Osteoblast (primary cell): Measurements from ENCODE around the gene C5AR2. TPM values are rescaled to one million over a fixed set of nuclear protein-coding genes. Genes with fewer than 3 reads are reported as not detected.
"Not testable (repeated sequence)": the region's sequence is repeated elsewhere in the genome, so short reads cannot be mapped to it uniquely, and the experiment has no call there.

ENCODE experiments used
- DNase-seq: peaks from one replicate; pipeline ENCODE4 v3.0.0; 2011; ENCODE audit warnings: low spot score, mixed read lengths; ENCODE audit not compliant: insufficient read length; ENCODE audit errors: missing footprints
- H2AFZ ChIP-seq: 2 replicates; pipeline ENCODE4 v1.6.0; 2011; ENCODE audit warnings: mild to moderate bottlenecking, low read length
- H3K27ac ChIP-seq: 2 replicates; pipeline ENCODE4 v1.5.1; 2011; ENCODE audit warnings: mild to moderate bottlenecking, low read depth, low read length, moderate library complexity
- H3K27me3 ChIP-seq: 2 replicates; pipeline ENCODE4 v1.6.0; 2012; ENCODE audit warnings: mild to moderate bottlenecking, control low read depth, inconsistent platforms, low read length, moderate library complexity; ENCODE audit not compliant: insufficient read depth
- H3K36me3 ChIP-seq: 2 replicates; pipeline ENCODE4 v1.5.1; 2011; ENCODE audit warnings: mild to moderate bottlenecking, low read length, control low read depth, moderate library complexity; ENCODE audit not compliant: insufficient read depth
- H3K4me1 ChIP-seq: 2 replicates; pipeline ENCODE4 v1.5.1; 2011; ENCODE audit warnings: mild to moderate bottlenecking, low read length, control low read depth, moderate library complexity; ENCODE audit not compliant: insufficient read depth
- H3K4me2 ChIP-seq: 2 replicates; pipeline ENCODE4 v1.6.0; 2011; ENCODE audit warnings: mild to moderate bottlenecking, low read length; ENCODE audit not compliant: insufficient read depth
- H3K4me3 ChIP-seq: fragments of 200-600 bp; sonication (generic); 3 replicates; pipeline ENCODE4 v1.5.1; 2012; ENCODE audit warnings: mild to moderate bottlenecking, low read length, inconsistent platforms; ENCODE audit not compliant: insufficient read depth
- H3K79me2 ChIP-seq: 2 replicates; pipeline ENCODE4 v1.6.0; 2012; ENCODE audit warnings: mild to moderate bottlenecking, low read length, control low read depth, inconsistent platforms; ENCODE audit not compliant: insufficient read depth
- H3K9me3 ChIP-seq: 2 replicates; pipeline ENCODE4 v1.5.1; 2011; ENCODE audit warnings: low read depth, low read length, control low read depth
- H4K20me1 ChIP-seq: 2 replicates; pipeline ENCODE4 v1.6.0; 2012; ENCODE audit warnings: mild to moderate bottlenecking, low read length, control low read depth; ENCODE audit not compliant: insufficient read depth
- total RNA-seq: library from RNA; depleted of rRNA; stranded (reverse); fragments of >200 nt; gene quantifications from 2 replicates; pipeline ENCODE4 v1.2.3, GENCODE V29; 2012
- TF ChIP-seq, protein P1 (sequence below): IDR thresholded peaks from 2 replicates; pipeline ENCODE4 v1.5.1; 2011; ENCODE audit warnings: mild to moderate bottlenecking, low read depth, low read length, moderate library complexity; ENCODE audit errors: extremely low read depth

Gene C5AR2
- total RNA-seq, 1 donor = 2.5 TPM

DNA sequence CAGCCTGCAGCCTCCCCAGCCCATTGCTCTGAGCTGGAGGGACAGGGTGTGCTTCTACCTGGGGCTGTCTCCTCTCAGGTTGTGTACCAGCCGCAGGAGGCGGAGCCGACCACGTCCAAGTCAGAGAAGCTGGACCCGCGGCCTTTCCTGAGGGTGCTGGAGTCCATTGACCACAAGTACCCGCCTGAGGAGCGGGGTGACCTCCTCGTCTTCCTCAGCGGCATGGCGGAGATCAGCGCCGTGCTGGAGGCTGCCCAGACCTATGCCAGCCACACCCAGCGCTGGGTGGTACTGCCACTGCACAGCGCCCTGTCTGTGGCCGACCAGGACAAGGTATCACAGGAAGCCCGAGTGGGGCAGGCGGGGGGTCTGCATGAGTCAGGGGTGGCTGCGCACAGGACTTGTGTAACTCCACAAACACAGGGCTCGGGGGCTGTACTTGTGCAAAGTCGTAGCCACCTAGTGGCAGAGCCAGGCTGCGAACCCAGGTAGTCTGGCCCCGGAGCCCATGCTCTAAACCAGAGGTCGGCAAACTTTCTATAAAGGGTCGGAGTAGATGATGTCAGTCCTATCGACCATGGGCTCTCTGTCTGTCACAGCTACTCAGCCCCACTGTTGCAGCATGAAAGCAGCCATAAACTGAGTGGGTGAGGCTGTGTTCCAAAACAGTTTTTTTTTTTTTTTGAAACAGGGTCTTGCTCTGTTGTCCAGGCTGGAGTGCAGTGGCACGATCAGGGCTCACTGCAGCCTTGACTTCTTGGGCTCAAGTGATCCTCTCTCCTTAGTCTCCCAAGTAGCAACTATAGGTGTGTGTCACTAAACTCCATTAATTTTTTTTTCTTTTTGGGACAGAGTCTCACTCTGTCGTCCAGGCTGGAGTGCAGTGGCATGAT lies 26.1 kb downstream of the C5AR2 start:
- no peak overlapping the region for H2AFZ ChIP-seq
- TF ChIP-seq, protein P1, sequence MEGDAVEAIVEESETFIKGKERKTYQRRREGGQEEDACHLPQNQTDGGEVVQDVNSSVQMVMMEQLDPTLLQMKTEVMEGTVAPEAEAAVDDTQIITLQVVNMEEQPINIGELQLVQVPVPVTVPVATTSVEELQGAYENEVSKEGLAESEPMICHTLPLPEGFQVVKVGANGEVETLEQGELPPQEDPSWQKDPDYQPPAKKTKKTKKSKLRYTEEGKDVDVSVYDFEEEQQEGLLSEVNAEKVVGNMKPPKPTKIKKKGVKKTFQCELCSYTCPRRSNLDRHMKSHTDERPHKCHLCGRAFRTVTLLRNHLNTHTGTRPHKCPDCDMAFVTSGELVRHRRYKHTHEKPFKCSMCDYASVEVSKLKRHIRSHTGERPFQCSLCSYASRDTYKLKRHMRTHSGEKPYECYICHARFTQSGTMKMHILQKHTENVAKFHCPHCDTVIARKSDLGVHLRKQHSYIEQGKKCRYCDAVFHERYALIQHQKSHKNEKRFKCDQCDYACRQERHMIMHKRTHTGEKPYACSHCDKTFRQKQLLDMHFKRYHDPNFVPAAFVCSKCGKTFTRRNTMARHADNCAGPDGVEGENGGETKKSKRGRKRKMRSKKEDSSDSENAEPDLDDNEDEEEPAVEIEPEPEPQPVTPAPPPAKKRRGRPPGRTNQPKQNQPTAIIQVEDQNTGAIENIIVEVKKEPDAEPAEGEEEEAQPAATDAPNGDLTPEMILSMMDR = no peak
- H3K27me3 ChIP-seq = no peaks in the 10 kb centered on the region
- peak; percentile 38 for DNase-seq
- no peak overlapping the region for H3K4me2 ChIP-seq
- H3K79me2 ChIP-seq = peaks cover 17% of the 10 kb centered on the region
- H3K4me3 ChIP-seq = no peak overlapping the region
- H3K9me3 ChIP-seq = no peaks in the 10 kb centered on the region
- H4K20me1 ChIP-seq = peaks cover 3% of the 10 kb centered on the region
- H3K36me3 ChIP-seq = peaks cover 80% of the 10 kb centered on the region
- no peak overlapping the region for H3K27ac ChIP-seq
- H3K4me1 ChIP-seq = no peaks in the 10 kb centered on the region

DNA sequence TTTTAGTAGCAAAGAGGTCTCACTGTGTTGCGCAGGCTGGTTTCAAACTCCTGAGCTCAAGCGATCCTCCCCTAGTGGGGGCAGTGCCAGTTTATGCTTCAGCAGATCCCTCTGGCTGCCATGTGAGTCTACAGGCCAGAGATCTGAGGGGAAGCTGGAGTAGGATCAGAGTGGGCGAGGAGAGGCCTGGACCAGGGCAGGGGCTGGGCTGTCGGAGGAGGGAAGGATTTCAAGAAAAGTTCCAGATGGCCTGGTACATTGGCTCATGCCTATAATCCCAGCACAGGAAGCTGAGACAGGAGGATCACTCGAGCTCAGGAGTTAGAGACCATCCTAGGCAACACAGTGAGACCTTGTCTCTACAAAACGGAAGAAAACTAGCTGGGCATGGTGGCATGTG lies 27.0 kb downstream of the C5AR2 start:
- no peaks in the 10 kb centered on the region for H3K9me3 ChIP-seq
- no peak overlapping the region for H3K27ac ChIP-seq
- H3K4me1 ChIP-seq = no peaks in the 10 kb centered on the region
- H2AFZ ChIP-seq = no peak overlapping the region
- H3K27me3 ChIP-seq = no peaks in the 10 kb centered on the region
- H3K4me3 ChIP-seq = no peak overlapping the region
- peaks cover 76% of the 10 kb centered on the region for H3K36me3 ChIP-seq
- DNase-seq = no peak
- H3K79me2 ChIP-seq = peaks cover 10% of the 10 kb centered on the region
- peaks cover 3% of the 10 kb centered on the region for H4K20me1 ChIP-seq
- H3K4me2 ChIP-seq = no peak overlapping the region
- TF ChIP-seq, protein P1 = no peak

DNA sequence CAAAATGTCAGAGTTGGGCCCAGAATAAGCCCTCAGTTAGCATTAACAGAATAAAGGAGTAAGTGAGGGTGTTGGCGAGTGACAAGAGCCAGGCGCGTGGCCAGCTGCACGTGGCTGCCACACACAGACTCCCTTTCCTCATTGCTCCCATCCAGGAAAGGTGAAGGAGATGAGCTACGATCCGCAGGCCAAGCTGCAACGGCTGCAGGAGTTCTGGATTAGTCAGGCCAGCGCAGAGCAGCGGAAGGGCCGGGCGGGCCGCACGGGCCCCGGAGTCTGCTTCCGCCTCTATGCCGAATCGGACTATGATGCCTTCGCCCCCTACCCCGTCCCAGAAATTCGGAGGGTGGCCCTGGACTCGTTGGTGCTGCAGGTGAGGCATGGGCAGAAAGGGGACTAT lies 30.3 kb downstream of the C5AR2 start:
- Histone ChIP-seq H3K79me2 (peaks cover 2% of the 10 kb centered on the region), H4K20me1 (no peaks in the 10 kb centered on the region), H3K27me3 (no peaks in the 10 kb centered on the region), H3K4me2 (no peak overlapping the region), H3K4me3 (no peak overlapping the region), H2AFZ (no peak overlapping the region), H3K9me3 (no peaks in the 10 kb centered on the region), H3K4me1 (no peaks in the 10 kb centered on the region), H3K27ac (no peak overlapping the region), H3K36me3 (peaks cover 54% of the 10 kb centered on the region)
- peak; percentile 54 for DNase-seq
- TF ChIP-seq, protein P1 = no peak

DNA sequence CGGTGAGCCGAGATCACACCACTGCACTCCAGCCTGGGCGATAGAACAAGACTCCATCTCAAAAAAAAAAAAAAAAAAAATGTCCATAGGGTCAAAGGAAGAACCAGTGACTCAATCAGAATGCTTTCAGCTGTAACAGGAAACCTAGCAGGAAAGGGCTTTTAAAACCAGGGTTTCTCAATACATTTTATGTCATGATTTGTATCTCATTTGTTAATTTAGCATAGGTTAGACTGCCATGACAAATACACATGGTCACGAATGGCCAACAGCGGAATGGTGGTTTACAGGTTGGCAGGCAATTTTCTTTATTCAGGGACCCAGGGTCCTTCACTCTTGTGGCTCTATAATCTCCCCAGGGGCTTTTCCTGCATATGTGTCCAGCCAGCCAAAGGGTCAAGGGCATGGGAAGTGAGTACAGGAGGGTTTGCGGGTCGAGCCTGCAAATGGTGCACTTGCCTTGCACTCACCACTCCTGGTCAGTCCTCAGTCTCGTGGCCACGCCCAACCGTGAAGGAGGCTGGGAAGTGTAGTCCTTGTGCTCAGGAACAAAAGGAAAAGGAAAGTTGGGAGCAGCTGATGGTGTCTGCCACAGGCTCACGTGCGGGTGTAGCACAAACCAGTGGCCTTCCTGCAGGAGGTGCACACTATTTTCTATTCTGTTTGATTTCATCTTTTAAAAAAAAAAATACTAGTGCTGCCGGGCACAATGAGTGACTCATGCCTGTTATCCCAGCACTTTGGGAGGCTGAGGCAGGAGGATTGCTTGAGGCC lies 32.0 kb downstream of the C5AR2 start:
- Histone ChIP-seq H3K4me1 (no peaks in the 10 kb centered on the region), H3K79me2 (peaks cover 2% of the 10 kb centered on the region), H3K4me3 (no peak overlapping the region), H3K9me3 (no peaks in the 10 kb centered on the region), H2AFZ (no peak overlapping the region), H3K27ac (no peak overlapping the region), H4K20me1 (no peaks in the 10 kb centered on the region), H3K4me2 (no peak overlapping the region), H3K36me3 (peaks cover 39% of the 10 kb centered on the region), H3K27me3 (no peaks in the 10 kb centered on the region)
- DNase-seq = peak; percentile 87
- TF ChIP-seq, protein P1 = no peak

DNA sequence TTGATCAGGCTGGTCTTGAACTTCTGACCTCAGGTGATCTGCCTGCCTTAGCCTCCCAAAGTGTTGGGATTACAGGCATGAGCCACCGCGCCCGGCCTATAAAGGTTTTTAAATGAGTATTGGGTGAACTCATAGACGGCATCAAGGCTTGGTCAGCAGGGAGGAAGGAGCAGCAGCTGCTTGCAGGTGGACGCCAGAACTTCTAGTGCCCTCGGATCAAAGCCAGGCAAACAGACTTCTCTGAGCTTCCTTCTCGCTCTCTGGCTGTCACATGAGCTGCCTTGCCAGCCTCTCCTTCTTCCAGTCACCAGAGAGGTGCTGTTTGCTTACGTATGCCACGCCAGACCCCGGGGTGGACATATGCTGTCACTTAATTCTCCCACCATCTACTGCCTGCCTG lies 33.5 kb downstream of the C5AR2 start:
- not testable (repeated sequence) for H3K4me2 ChIP-seq, H3K27ac ChIP-seq, H3K27me3 ChIP-seq, H3K79me2 ChIP-seq, H2AFZ ChIP-seq, H3K4me1 ChIP-seq, H3K4me3 ChIP-seq, H3K9me3 ChIP-seq, H4K20me1 ChIP-seq, DNase-seq
- H3K36me3 ChIP-seq = peaks cover 32% of the 10 kb centered on the region
